Hepatic stellate cell (primary cell): ENCODE results near the gene ADH1B.
"Not testable (repeated sequence)": the region's sequence is repeated elsewhere in the genome, so short reads cannot be mapped to it uniquely, and the experiment has no call there.

Experiments
- DNase-seq: peaks from one replicate; pipeline ENCODE4 v3.0.0; 2011; ENCODE audit warnings: low spot score

Gene ADH1B

GRCh38 chr4:99323756-99324155, 2.6 kb upstream of the ADH1B start:
- DNase-seq: no peak

- DNase-seq: not testable (repeated sequence)
Measured at GRCh38 chr4:99317811-99318210, 3.4 kb downstream of the ADH1B start.

- DNase-seq: no peak
Measured at GRCh38 chr4:99317354-99317753, 3.8 kb downstream of the ADH1B start.

GRCh38 chr4:99315839-99316238, 5.4 kb downstream of the ADH1B start:
- DNase-seq: no peak

- DNase-seq: no peak
Measured at GRCh38 chr4:99314211-99314610, 7.0 kb downstream of the ADH1B start.

- no peak for DNase-seq
Measured at GRCh38 chr4:99310389-99310788, 10.8 kb downstream of the ADH1B start.

GRCh38 chr4:99305638-99306400, 15.4 kb downstream of the ADH1B start:
- no peak for DNase-seq

- DNase-seq: peak; percentile 19
Measured at GRCh38 chr4:99301376-99302164, 19.6 kb downstream of the ADH1B start.

GRCh38 chr4:99300934-99301333, 20.3 kb downstream of the ADH1B start:
- DNase-seq: peak; percentile 60

- DNase-seq: no peak
Measured at GRCh38 chr4:99293357-99293756, 27.8 kb downstream of the ADH1B start.

GRCh38 chr4:99290848-99291786, 30.1 kb downstream of the ADH1B start, which contains the start of gene ADH1A:
TSS of gene ADH1A (minus strand) at chr4:99290985. CDS start at chr4:99290914, 71 bp downstream.
- DNase-seq: no peak

- DNase-seq: no peak
Measured at GRCh38 chr4:99285387-99285786, 35.8 kb downstream of the ADH1B start.

GRCh38 chr4:99282731-99283130, 38.5 kb downstream of the ADH1B start:
- no peak for DNase-seq

- DNase-seq: no peak
Measured at GRCh38 chr4:99281261-99281660, 39.9 kb downstream of the ADH1B start.

- no peak for DNase-seq
Measured at GRCh38 chr4:99276417-99276816, 44.8 kb downstream of the ADH1B start.

- no peak for DNase-seq
Measured at GRCh38 chr4:99275885-99276284, 45.3 kb downstream of the ADH1B start.

- DNase-seq: no peak
Measured at GRCh38 chr4:99275050-99275449, 46.2 kb downstream of the ADH1B start.

GRCh38 chr4:99273704-99274103, 47.5 kb downstream of the ADH1B start:
- no peak for DNase-seq

GRCh38 chr4:99264927-99265326, 56.3 kb downstream of the ADH1B start:
- no peak for DNase-seq
